ENCODE data around the gene SOBP.
"Not testable (repeated sequence)": the region's sequence is repeated elsewhere in the genome, so short reads cannot be mapped to it uniquely, and the experiment has no call there.

The SOBP gene

DNA sequence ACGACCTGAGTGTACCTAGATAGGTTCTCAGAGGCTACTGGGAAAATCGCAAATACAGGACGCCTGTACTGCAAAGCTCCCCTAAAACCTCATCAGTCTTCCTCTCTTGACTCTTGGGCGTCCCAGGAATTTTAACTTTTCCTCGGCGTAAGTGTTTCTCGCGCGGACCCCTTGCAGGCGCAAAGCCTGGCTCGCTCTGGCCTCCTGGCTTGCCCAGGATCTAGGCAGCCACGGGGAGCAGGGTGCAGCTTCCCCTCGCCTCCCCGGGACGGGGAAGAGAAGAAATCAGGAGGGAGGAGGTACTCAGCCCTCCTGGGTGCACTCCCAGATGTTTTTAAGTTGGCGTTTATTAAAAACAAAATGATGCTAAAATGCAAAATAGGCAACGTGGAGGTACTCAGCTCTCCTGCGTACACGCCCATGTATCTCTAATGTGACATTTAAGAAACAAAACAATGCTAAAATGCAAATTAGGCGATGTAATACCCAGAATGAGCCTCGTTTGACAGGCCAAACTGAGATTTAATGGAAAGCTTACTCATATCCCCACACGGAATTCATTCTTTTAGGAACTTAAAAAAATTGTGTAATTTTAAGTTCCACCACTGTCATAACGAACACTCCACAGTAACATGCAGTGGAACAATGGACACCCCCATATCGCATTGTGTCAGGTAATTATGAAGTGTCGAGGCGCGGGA is 1.6 kb upstream of the SOBP start:
- no peak for DNase-seq

DNA sequence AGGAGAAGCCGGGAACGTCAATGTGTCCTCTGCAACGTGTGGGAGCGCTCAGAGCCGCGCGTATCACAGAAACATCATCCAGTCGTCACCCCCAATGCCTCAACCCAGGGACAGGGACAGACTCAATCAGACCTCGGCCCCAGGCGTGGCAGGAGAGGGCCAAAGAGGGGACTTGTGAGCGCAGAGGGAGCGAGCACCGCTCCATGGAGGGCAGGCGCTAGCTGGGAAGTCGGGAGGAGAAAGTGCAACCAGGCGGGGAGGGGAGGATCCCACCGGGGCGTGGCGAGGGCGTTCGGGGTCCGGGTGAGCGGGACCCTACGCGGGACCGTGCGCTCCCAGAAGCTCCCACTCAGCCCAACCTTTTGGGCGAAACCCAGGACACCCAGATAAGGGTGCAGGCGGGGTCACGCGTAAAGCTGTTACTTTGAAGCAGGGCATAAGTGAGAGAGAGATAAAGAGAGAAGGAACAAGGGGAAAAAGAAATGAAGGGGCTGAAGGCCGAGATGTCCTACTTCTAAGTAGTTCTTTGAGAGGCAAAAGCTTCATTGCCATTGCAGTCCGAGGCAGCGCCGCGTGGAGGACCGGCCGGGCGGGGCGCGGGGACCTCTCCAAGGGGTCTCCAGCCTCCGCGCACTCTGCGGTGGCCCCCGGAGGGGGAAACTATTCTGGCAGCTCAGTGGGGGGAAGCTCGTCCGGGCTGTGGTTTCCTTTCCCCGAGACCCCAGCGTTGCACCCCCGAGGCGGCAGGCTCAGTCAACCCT is 862 bp upstream of the SOBP start:
- peak; percentile 66 for DNase-seq

DNA sequence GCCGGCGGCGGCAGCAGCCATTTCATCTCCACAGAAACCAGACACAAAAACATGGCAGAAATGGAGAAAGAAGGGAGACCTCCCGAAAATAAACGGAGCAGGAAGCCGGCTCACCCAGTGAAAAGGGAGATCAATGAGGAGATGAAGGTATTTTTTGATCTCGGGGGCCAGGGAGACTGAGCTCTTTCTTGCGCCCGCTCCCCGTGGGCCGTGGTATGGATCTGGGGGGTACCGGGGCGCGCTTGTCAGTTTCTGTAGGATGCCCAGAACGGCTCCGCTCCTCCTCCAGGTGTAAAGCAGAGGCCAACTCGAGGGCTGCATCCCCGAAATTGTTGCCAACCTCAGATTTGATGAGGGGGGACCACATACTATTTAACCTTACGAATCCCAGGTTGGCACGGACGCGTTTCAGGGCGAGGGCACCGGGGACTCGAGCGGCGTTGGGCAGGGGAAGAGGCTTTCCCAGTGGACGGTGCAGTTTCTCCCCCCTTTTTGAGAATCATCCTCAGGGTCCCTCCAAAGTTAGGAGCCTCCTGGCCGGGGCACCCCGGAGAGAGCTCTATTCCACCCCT is 735 bp downstream of the SOBP start:
- DNase-seq = no peak

DNA sequence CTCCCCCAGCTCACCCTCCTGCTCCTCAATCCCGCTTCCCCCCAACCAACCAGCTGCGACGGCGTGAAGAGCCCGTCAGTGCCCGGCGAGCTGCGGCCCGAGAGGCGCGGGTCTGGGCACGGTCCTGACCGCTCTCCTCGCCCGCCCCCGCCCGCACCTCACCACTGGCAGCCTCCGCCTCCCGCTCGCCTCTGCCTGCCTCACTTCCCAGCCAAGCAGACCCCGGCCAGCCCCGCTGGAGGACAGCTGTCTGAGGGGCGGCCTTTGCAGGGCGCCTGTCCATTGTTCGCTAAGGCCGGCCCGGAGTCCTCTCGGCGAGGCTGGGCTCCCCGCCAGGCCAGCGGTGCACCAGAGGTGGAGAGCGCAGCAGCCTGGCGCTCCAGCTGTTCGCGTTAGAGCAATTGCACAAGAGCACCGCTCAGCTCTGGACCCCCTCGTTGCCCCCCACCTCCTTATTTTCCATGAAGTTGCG is 1.3 kb downstream of the SOBP start:
- no peak for DNase-seq

DNA sequence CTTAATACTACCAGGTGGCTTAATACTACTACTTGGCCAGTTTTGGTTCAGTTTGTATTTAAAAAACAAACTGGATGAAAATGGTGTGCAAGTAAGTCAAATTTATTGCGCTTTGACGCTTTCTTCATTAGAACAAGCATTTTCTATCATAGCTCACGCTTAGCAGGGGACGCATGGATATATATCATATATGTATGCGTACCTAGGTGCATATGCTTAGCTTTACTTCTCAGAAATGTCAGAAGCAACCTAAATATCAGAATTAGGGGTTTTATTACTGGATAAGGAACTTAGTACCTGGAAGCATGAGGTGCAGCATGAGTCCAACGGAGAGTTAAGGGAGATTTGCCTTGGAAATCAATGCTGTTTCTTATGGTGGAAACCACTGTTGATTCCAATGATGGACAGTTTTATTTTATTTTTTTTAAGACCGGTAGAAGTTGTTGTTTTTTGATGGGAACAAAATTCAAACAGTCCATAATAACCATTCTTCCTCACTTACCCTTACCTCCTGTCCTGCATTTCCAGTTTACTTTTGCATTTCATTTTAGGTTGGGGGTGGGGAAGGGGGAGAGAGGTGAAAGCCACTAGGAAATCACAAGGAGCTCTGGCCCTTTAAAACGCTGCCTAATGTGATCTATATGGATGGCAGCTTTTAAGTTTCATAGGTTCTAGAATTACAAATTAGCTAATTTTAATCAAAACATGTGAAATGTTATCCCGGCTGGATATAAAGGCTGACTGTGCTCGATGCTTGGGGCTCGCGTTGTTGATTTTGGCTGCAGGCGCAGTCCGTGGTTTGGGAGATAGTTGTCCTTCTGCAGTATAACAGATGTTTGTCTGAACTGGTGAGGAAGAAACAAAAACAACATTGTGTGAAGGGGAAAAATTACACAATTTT is 2.1 kb downstream of the SOBP start:
- no peak for DNase-seq

DNA sequence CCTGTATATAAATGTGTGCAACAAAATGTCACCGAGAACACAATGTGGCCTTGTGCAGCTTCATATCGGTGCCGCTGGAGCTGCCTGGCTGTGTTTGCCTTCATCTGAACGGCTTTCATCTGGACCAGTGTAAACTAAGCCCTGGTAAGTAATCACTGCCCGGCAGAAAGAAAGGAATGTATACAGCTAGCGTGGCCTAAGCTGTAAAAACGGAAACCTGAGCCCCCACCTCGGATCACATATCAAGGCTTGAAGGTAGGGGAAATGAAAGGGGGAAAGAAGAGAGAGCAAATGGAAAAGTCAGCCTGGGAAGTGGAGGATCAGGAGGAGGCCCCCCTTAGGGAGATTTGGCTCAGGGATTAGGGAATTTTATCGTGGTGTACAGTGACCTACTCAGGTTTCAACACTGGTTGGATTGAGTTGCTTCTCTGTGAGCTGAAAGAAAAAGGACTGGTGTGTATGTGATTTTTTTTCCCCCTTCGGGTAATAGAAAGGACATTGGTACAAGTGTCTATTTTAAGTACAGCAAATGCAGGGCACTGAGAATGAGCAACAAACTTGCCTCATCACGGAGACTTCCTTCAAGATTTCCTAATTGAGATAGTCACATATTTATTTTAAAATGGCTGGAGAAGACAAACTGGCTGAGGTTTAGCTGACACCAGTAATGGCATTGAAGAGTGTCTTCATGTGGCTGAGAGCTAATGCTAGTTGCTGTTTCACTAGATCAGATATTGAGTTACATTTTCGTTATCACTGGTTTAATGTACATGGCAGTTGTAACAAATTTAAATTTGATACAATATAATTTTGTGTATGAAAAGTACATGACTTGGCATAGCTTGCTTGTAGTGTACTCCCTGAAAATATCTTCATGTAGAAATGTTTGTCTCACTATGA is 3.5 kb downstream of the SOBP start:
- no peak for DNase-seq

DNA sequence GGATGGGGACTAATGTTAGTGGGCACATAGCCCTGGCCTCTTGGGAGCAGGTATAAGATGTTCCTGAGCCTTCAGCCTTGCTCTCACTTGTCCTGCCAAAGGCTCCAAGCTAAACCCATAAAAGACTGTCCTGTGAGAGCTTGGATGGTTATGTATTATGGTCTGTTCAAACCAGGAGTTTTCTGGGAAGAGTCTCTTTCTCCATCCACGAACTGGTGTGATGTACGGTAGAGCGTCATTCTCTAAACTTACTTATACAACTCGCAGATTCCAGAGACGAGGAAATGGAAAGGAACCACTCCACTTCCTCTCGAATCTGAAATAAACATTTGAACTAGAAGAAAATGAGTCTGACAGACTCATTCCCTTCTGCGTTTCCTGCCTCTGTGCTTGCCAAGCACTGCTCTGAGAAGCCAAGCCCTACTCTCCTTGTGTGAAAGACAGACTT is 5.3 kb downstream of the SOBP start:
- DNase-seq = no peak

DNA sequence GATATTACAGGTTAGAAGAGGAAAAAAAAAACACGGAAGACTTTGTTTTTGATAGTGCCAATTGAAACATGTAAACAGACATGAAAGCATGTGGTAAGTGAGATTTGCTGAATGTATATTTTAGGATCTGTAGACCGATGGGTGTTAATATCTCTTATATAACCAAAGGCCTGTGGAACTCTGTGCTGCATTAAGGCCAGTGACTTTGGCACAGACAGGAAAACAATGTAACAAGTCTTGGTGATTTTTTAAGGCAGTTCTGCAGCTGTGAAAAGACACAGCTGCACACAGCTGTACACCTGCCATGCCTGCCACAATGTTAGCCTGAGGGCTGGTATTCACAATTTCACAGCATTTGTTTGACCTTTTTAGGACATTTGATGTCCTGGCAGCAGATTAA is 6.1 kb downstream of the SOBP start:
- no peak for DNase-seq

DNA sequence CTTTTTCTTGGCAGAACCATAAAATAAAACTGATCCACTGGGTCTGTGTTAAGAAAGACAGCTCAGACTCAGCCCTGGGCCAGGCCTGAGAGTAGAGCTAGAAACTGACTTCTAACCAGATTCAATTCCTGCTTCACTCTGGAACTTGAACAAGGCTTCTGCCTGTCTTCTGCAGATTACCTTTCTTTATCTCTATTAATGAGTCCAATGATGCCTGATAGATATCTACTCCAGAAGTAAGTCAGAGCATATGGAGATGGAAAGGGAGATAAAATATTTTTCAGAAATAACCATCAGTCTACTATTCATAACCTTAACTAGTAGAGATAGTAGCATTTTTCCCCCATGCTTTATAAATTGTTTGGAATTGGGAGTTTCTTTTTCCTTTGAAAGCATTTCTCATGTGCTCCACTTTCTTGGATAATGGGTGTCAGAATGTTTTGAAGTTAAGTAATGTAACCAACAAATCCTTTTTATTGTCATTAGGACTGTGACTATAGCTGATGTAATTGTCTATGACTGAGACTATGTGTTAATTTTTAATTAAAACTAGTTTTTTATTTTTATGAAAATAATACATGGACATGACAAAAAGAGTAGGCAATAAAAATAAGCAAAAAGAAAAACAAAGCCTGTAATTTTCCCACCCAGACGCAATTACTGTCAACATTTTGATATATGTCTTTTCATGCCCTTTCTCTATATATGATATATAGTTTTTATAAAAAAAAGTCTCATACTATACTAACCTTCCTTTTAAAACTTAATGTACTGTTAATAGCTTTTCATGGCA is 7.2 kb downstream of the SOBP start:
- no peak for DNase-seq

DNA sequence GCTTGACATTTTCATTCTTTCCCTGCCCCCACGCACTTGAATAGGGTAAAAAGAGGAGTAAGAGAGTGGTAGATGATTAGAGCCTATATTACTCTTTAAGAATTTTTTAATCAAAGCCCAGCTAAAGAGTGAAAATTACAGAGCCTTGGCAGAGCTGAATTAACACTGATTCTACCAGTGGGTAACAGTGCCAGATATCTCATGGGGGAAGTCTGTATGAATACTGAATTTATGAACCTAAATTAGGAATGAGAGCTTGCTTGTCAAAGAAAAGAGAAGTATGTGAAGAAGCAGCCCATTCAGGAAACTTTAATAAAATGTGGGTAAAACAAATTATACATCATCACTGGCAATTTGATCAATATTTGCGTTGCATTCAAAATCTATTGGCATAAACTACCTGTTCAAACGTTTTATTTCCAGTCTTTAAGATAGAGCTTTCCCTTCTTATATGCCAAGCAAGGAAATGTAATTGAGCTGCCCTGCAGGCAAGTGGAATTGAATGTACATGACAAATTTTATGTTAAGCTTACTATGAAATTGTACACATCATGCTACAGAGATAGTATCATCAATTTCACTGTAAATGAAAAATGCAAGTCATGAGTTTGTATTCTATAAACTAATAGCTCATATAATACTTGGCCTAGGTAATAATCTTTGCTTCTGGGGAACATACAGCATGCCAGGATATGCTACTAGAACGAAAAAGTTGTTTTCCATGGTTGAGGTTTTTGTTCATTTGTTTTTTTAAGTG is 14.5 kb downstream of the SOBP start:
- DNase-seq = no peak

DNA sequence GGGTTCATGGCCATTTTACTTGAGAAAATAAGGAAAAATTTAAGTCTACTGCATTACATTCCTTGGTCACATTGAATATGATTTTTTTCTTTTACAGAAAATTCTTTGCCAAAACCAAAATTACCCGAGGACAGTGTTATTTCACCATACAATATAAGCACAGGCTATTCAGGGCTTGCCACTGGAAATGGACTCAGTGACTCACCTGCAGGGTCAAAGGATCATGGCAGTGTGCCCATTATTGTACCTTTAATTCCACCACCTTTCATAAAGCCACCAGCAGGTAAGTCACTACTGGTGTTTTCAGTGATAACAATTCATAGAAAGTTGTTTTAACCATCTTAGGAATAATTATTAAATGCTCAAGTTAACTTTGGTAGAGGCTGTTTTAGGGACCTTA is 16.2 kb downstream of the SOBP start:
- no peak for DNase-seq

DNA sequence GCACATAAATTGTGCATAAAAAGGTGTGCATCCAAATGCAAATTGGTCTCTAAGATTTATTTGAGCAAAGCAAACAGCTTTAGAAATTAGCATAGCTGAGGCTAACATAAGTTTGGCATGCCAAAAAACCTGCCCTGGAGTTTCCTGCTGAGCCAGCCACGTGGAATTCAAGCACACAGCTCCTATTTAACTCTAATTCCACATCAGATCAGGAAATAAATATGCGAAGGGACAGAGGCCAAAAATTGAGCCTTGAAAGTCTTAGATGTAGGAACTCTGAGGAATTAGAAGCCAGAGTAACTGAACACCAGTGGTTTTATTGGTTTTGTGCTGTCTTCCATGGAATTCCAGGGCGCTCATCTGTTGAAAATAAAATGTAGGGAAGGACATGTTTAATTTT is 19.6 kb downstream of the SOBP start:
- no peak for DNase-seq

DNA sequence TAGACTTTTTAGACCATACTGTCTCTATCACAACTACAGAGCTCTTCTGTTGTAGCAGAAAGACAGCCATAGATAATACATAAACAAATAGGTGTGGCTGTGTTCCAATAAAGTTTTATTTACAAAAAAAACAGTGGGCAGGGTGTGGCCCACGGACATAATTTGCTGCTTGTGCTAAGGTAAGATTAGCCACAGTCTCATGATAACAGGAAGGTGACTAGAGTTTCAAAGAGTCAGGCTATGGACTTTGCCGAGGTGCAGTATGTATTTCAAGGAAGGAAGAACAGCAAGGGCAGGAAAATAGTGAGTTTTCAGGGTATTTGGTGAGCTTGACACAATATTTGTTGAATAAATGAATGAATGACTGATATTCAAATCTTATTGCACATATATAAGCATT is 20.2 kb downstream of the SOBP start:
- DNase-seq = no peak

DNA sequence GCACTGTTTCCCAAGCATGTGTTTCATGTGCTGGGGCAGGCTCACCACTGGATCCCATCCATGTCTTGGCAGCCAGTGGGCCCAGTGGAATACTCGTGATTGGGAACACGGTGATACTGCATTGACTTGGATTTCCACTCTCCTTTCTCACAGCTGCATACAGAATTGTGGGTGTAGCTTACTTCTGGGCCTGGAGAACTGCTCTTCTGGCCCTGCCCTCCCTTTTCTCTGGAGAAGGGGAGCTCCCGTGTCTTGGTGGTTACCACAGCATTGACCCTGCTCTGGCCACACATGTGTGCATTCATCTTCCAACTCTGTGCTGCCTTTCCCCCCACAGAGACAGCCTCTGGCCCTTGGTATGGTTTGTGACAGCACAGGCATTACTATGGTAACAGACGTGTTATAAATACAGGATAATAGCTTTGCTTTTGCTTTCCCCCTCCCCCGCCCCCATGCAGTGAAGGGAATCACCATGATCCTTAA is 21.6 kb downstream of the SOBP start:
- no peak for DNase-seq

DNA sequence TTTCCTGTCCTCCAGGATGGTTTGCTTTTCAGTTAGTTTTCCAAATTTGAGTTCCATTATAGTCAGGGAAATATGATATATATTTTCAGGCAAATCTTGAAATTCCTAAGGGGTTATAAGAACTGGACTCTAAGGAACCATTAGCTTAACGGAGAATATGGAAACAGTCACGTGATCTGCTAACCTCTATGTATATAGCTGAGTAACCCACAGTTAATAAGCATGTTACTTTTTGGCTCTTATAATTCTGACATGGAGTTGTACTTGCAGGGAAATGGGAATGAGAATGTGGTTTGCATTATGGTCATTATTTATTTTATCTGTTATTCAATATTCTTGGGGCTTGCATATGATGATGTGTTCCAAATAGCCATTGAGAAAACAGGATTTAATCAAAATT is 23.3 kb downstream of the SOBP start:
- no peak for DNase-seq

DNA sequence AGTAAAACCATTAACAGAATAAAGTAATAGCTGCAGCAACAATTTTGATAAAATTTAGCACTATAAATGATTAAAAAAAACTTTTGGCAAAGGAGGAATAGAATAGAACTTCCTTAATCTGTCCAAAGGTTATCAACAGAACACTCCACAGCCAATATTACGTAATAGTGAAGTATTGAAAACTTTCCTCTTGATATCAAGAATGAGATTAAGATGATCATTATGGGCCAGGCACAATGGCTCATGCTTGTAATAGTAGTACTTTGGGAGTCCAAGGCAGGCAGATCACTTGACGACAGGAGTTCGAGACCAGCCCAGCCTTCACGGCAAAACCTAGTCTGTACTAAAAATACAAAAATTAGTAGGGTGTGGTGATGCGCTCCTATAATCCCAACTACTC is 26.0 kb downstream of the SOBP start:
- DNase-seq = no peak

DNA sequence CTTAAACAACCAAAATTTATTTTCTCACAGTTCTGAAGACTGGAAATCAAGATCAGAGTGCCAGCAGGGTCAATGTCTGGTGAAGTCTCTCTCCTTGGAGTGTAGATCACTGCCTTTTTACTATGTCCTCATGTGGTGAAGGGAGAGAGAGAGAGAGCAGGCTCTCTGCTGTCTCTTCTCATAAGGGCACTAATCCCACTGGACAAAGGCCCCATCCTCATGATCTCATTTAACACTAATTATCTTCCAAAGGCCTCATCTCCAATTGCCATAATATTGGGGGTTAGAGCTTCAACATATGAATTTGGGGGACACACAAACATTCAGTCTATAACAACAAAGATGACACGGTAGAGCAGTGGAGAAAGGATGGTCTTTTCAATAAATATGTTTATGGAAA is 27.4 kb downstream of the SOBP start:
- DNase-seq = no peak

DNA sequence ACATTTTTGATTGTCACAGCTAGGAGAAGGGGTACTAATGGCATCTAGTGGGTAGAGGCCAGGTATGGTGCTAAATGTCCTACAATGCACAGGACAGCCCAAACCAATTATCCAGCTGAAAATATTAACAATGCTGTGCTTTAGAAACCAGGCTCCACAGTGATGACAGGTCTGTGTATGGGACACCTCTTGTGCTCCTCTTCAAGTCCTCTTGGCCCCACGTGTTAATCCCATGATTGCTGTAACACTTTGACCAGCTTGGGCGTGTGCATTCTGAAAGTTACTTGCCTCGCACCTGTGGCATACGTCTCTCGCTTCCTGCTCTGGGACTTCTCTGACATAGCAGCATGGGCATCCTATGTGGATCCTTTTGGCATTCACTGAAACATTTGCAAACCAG is 29.3 kb downstream of the SOBP start:
- DNase-seq = not testable (repeated sequence)

DNA sequence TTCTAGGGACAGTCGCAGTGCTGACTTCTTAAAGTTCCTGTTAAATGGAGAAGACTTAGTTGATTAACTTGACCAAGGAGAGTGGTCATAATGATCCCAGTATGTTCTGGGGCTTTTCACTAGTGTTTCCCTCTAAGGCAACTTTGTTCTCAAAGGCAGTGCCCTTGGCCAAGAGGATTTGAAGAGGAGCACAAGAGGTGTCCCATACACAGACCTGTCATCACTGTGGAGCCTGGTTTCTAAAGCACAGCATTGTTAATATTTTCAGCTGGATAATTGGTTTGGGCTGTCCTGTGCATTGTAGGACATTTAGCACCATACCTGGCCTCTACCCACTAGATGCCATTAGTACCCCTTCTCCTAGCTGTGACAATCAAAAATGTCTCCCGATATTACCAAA is 30.8 kb downstream of the SOBP start:
- not testable (repeated sequence) for DNase-seq
